ENCODE data around the gene COMMD10. TPM values are rescaled to one million over a fixed set of nuclear protein-coding genes. Genes with fewer than 3 reads are reported as not detected.

Gene COMMD10
- total and polyA plus RNA-seq, 2 of the 4 experiments (the other 2 are of a cell fraction): 12.8 to 20.4 TPM

- DNase-seq: no peak
- no peaks in the 10 kb centered on the region for H3K4me1 ChIP-seq (ENCODE audit: control insufficient read depth, insufficient read depth, low read length)
- no peak overlapping the region for H4K8ac ChIP-seq (ENCODE audit: low read depth in 2 of 2, low read length in 2 of 2)
- no peak overlapping the region for H2BK120ac ChIP-seq (ENCODE audit: low read depth, low read length)
- no peak overlapping the region for H4K5ac ChIP-seq (ENCODE audit: low read depth, low read length)
- H2BK15ac ChIP-seq (ENCODE audit: low read depth, low read length): no peak overlapping the region
- CTCF ChIA-PET: no interaction called here
- no peaks in the 10 kb centered on the region for H3K27me3 ChIP-seq (ENCODE audit: control insufficient read depth, insufficient read depth, low read length)
- H3K4me3 ChIP-seq (ENCODE audit: insufficient read depth, low read depth, low read length): no peak overlapping the region
- no peak overlapping the region for H2AK9ac ChIP-seq (replicated peaks; ENCODE audit: low read depth, low read length, poor library complexity)
- H3K4ac ChIP-seq (ENCODE audit: low read depth, low read length): no peak overlapping the region
- no peak overlapping the region for H2AK5ac ChIP-seq (ENCODE audit: low read depth, low read length)
- no peak overlapping the region for H3K9ac ChIP-seq (ENCODE audit: low read depth, low read length)
- H4K91ac ChIP-seq (ENCODE audit: insufficient read depth, low read depth, low read length): no peak overlapping the region
- TF ChIP-seq MXI1 (IDR thresholded peaks at IDR 0.05; ENCODE audit: borderline replicate concordance, low read depth, low read length): no peak
- TF ChIP-seq RAD21 (IDR thresholded peaks at IDR 0.05; ENCODE audit: low read length): no peak
- TF ChIP-seq CHD1 (IDR thresholded peaks at IDR 0.05; ENCODE audit: low read depth, low read length): no peak
- TF ChIP-seq SMC3 (IDR thresholded peaks at IDR 0.05; ENCODE audit: low read depth, low read length): no peak
- no peak for TF ChIP-seq RCOR1 (IDR thresholded peaks at IDR 0.05; ENCODE audit: insufficient replicate concordance, low read length)
- no peak for TF ChIP-seq CEBPB (IDR thresholded peaks at IDR 0.05; ENCODE audit: low read depth, low read length)
- TF ChIP-seq RFX5 (IDR thresholded peaks at IDR 0.05; ENCODE audit: low read depth, low read length): no peak
- no peak for TF ChIP-seq MAZ (IDR thresholded peaks at IDR 0.05; ENCODE audit: borderline replicate concordance, low read depth, low read length)
- TF ChIP-seq POLR2A (IDR thresholded peaks at IDR 0.05; ENCODE audit: low read depth, low read length): no peak
- no peak for TF ChIP-seq MAFK (IDR thresholded peaks at IDR 0.05; ENCODE audit: low read depth, low read length)
- no peak for TF ChIP-seq USF2 (IDR thresholded peaks at IDR 0.05; ENCODE audit: low read depth, low read length)
- TF ChIP-seq NFE2L2 (IDR thresholded peaks at IDR 0.05; ENCODE audit: low read depth, low read length): no peak
- no peak for TF ChIP-seq CTCF (conservative IDR thresholded peaks at IDR 0.05; ENCODE audit: low read depth, low read length)
- TF ChIP-seq FOS (IDR thresholded peaks at IDR 0.05; ENCODE audit: low read depth, low read length): no peak
- no peak for TF ChIP-seq BHLHE40 (IDR thresholded peaks at IDR 0.05; ENCODE audit: low read depth, low read length)
- no peak for TF ChIP-seq ELK1 (IDR thresholded peaks at IDR 0.05; ENCODE audit: borderline replicate concordance, low read depth, low read length)
- BruUV-seq (replicated peaks): no TSS peak
- no peaks in the 10 kb centered on the region for H4K20me1 ChIP-seq (ENCODE audit: insufficient read depth, low read length)
- no peak for ATAC-seq (ENCODE audit: low read depth)
- no peak overlapping the region for H2AFZ ChIP-seq (replicated peaks; ENCODE audit: low read length, poor library complexity)
- no peak overlapping the region for H2BK5ac ChIP-seq (ENCODE audit: low read depth, low read length, poor library complexity, severe bottlenecking)
- WGBS, 2 experiments (ENCODE audit: extremely low coverage in 2 of 2, insufficient read length in 1 of 2): no CpG with 5 or more reads among the region's 1 CpG
- H3K18ac ChIP-seq (ENCODE audit: low read depth, low read length): no peak overlapping the region
- no peak overlapping the region for H3K4me2 ChIP-seq (ENCODE audit: low read depth, low read length)
- no peak overlapping the region for H3K56ac ChIP-seq (ENCODE audit: extremely low read depth, insufficient read depth, low read length)
- no peak overlapping the region for H3K14ac ChIP-seq (replicated peaks; ENCODE audit: low read depth, low read length)
- H3K36me3 ChIP-seq (ENCODE audit: control insufficient read depth, insufficient read depth, low read length): no peaks in the 10 kb centered on the region
- intact Hi-C loops (cut with micrococcal nuclease): no loop called here
- H3K27ac ChIP-seq (ENCODE audit: insufficient read depth, low read length): no peak overlapping the region
- no peaks in the 10 kb centered on the region for H3K9me3 ChIP-seq (ENCODE audit: control insufficient read depth, insufficient read depth, low read length)
- in situ Hi-C loops (cut with MboI; ENCODE audit: low sequenced_read_pairs): no loop called here
- no peaks in the 10 kb centered on the region for H3K9me1 ChIP-seq (ENCODE audit: insufficient read depth, low read length)
- peaks cover 0 to 3% of the 10 kb centered on the region in 2 experiments; a peak in 1 of 4 replicates for H3K79me1 ChIP-seq (ENCODE audit: low read depth in 1 of 2, low read length in 2 of 2)
- POLR2A ChIA-PET (ENCODE audit: unreplicated experiment): no interaction called here
- H2BK20ac ChIP-seq (ENCODE audit: low read depth, low read length): no peak overlapping the region
- dilution Hi-C loops (cut with HindIII; ENCODE audit: low sequenced_read_pairs, unreplicated experiment): no loop called here
- no peak overlapping the region for H3K23ac ChIP-seq (ENCODE audit: low read depth, low read length)
Observed at GRCh38 chr5:116174111-116174510, 89.3 kb downstream of the COMMD10 start.

All from IMR-90 (cell line).